Cardiac ventricle fibroblast (primary cell): ENCODE data around the gene ZNHIT2. TPM values are rescaled to one million over a fixed set of nuclear protein-coding genes. Genes with fewer than 3 reads are reported as not detected.

Experiments
- total RNA-seq: library from RNA; depleted of rRNA; stranded (reverse); fragments of >200 nt; gene quantifications from 2 replicates; pipeline ENCODE4 v1.2.3, GENCODE V29; 2015

Gene ZNHIT2
- total RNA-seq: 13.9 and 14.3 TPM in 2 replicates

DNA sequence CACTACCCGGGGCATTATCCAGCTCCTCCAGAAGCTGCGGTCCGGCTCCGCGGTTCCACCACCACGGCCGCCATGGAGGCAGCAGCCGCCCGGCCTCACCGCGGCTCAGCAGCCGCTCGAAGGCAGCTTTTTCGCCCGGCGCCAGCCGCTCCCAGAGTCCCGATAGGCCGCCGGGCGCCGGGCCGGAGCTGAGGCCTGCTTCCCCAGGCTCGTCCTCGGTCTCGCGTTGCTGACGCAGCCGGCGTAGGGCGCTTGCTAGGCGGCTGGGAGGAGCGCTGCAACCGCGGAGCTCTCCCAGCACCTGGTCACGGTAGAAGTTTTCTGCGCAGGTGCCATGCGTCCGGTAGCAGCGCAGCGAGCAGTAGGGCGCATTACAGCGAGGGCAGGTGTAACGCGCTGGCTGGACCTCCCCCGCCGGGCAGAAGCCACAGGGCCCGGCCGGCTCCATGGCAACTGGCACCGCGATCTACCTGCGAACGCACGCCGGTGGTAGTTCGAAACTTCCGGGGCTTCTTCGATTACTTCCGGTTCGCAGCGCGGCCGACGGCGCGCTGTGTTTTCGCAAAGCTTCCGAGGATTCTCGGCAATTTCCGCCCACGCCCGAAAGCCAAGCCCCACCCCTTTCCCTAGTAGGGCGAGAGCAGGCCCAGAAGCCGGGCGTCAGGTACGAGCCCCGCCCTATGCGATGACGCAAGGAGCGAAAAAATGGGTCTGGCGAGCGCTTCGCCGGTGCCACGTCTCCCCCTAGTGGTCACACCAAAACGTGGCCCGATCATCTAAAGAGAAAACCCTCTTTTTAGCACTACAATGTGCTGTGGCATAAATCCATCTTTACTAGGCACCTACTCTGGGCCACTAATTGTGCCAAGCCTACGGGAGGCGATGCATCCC is at the start of gene ZNHIT2:
TSS of gene ZNHIT2 (minus strand) at position 496 of the 891 bp plus-strand sequence. CDS start at position 448, 48 bp downstream.

DNA sequence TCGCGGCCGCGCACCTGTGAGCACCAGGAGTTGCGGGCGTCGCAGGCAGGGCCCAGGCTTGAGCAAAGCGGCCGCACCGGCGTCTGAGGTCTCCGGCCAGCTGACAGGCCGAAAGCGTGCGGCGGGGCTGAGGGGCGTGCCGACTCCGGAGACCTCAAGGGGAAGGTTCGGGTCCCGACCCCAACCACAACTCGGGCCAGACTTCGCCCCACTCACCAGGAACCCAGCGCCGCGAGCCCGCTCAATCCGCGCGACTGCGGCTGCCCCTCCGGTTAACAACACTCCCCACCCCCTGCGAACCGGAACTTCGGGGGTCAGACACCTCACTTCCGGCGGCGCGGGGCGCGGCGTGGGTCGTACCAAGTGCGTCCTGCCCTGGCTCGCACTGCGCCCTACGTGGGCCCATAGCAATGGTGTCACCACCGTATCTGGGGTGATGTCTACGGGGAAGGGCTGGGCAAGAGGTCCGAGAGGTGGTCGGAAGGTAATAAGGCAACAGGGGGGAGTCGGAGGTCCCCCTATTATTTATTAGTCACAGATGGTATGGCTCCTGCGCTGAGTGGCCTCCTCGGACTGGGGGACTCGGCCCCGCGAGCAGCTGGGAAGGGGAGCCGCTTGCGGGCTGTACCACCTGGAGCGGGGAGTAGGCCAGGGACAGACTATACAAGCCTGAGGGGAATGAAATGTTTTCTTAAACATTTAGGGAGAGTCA is 16.9 kb upstream of the ZNHIT2 start, which contains the start of gene SYVN1:
TSS of gene SYVN1 (minus strand) at position 280 of the 712 bp plus-strand sequence. CDS start 918 bp downstream, outside the sequence.

DNA sequence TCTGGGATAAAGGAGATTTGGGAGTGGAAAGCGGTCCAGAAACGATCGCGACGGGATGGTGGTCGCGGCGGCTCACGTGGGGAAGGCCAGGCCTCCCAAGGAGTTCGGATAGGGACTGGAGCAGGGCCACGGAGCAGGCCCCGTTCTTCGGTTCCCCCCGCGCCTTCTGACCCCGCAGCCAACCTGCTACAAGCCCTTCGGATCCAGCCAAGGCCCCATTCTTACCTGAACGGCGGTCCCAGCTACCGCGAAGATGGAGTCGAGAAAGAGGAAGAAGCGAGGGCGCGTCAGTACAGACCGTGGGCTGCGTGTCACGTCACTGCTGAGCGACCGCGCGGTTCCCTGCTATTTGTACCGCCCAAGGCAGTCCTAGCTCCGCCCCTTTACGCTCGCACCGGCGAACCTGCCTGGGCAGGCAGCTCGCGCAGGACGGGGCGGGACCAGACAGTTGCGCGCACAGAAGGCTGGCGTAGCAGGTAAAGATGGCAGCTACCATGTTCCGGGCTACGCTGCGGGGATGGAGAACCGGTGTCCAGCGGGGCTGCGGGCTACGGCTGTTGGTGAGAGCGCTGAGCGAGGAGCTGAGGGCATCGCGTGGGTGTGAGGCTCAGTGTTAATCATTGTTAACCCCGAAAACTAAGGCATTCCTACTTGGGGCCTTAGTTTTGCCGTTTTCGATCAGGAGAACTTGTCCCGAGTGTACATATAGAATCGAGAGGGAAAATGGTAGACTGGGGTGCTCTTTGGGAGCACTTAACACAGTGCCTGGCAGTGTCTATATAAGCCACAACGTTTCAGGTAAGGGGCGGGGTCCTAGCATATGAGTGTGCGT is 4.6 kb upstream of the ZNHIT2 start, which contains the start of the genes FAU and MRPL49:
TSS of gene FAU (minus strand) at position 270 of the 832 bp plus-strand sequence. CDS start 321 bp downstream, outside the sequence.
TSS of gene MRPL49 (plus strand) at position 457 of the 832 bp plus-strand sequence. CDS start at position 483, 26 bp downstream.

DNA sequence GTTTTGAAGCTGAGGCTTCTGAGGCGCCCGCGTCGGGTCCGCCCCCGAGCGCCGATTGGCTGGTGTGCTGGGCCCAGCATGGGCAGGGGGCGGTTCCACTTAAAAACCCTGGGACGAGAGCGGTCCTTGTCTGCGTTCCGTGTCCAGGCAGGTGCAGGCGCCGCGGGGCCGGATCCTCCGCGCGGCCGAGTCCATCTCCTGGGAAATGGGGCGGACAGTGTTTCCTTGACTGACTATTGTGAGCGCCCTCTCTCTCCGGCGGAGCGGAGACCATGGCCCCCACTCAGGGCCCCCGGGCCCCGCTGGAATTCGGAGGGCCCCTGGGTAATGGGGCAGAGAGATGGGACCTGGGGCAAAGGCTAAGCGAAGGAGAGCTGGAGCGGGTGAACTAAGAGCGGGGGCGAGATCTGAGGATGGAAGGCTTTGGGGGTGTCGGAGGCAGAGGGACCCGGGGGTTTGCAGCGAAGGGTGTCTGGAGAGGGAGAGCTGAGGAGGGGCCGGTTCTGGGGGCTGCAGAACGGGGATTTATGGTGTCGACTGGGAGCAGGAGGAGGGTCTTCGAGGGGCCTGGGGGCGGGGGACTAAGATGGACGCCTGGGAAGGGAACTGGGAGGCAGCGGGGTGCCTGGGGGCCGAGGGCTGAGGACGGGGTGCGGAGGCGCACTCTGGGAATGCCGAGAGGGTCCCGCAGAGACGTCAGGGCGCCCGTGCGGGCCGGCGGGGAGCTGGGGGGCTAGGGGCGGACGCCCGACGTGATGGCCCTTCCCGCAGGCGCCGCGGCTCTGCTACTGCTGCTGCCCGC is 5.6 kb downstream of the ZNHIT2 start, which contains the start of gene TM7SF2:
TSS of gene TM7SF2 (plus strand) at position 129 of the 802 bp plus-strand sequence. CDS start at position 273, 144 bp downstream.

DNA sequence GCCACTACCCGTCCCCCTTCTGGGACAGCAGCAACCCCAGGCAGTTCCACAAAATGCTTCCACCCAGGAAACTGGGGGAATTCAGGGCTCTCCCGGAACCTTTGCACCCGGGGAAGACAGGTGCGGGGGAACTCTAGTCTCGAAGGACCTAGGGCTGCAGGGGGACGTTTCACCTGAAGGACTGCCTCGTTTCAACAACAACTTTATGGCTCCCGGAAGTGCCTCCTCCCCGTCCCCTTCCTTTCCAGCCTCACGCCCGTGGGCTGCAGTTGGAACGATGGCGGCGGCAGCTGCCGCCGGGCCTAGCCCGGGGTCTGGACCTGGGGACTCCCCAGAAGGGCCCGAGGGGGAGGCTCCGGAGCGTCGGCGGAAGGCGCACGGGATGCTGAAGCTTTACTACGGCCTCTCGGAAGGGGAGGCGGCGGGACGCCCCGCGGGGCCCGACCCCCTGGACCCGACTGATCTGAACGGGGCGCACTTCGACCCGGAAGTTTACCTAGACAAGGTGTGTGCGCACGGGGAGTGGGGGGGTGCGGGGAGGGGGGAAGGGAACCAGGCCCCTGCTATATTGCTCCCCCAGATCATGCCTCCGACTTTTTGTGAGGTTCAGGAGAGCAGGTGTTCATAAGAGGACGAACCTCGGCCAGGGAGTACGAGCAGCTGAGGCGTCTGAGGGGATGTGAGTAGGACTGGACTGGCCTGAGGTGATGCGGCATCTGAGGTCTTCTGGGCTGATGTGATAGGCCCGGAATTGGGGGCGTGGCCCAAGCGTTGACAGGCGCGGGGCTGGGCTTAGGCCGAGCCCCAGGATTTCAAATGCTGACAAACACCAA is 21.3 kb downstream of the ZNHIT2 start, which contains the start of gene VPS51:
TSS of gene VPS51 (plus strand) at position 241 of the 833 bp plus-strand sequence. CDS start at position 278, 37 bp downstream.

DNA sequence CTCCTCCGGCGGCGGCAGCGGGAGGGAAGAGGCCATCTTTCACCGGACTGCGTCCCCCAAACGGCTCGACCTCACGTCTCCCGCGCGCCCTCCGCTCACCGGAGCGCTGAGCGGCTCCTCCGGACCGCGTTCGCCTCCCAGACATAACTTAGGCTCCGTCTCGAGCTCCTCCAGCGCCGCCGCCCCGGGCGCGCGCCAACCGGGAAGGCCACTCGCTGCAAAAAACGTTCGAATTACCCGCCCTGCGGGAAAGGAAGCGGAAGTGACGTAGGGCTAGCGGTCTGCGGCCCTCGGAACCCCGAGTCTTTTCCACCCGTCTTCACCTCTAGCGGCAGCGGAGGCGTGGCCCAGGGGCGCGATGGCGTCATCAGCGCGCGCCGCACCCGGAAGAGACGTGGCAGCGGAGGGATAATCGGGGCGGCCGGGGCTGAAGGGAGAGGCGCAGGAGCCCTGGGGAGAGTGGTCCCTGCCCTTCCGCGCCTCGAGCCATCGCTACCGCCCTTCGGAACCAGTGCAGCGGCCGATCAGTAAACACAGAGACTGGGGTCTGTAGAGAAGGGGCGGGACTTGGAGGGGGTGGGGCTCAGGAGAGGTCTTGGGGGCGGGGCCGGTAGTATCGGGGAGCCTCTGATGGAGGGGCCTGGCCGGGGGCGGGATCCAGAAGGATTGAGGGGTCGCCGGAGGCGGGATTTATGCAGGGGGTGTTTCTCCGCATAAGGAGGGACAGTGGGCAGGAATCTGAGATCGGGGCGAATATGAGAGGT is 33.5 kb downstream of the ZNHIT2 start, which contains the start of the genes CDCA5 and ZFPL1:
TSS of gene CDCA5 (minus strand) at position 207 of the 764 bp plus-strand sequence. CDS start at position 145, 62 bp downstream.
TSS of gene ZFPL1 (plus strand) at position 389 of the 764 bp plus-strand sequence. CDS start 477 bp downstream, outside the sequence.

Other genes with a start within 250 kb of the ZNHIT2 start
- gene EHD1, start 239.1 kb downstream of the ZNHIT2 start, total RNA-seq: 38.2 and 40.1 TPM in 2 replicates
- gene ATG2A, start 200.5 kb downstream of the ZNHIT2 start, total RNA-seq: 22.7 and 24.6 TPM in 2 replicates
- gene PPP2R5B, start 193.0 kb downstream of the ZNHIT2 start, total RNA-seq: 13.1 and 14.1 TPM in 2 replicates
- not detected in 2 replicates for gene GPHA2, start 181.8 kb downstream of the ZNHIT2 start, total RNA-seq
- gene MAJIN, start 145.6 kb downstream of the ZNHIT2 start, total RNA-seq: not detected in 2 replicates
- not detected in 2 replicates for gene BATF2, start 120.7 kb downstream of the ZNHIT2 start, total RNA-seq
- gene ARL2, start 103.5 kb downstream of the ZNHIT2 start, total RNA-seq: 128 and 130 TPM in 2 replicates
- 12.8 and 12.9 TPM in 2 replicates for gene SNX15, start 90.3 kb downstream of the ZNHIT2 start, total RNA-seq
- 12.4 and 12.6 TPM in 2 replicates for gene SAC3D1, start 76.5 kb downstream of the ZNHIT2 start, total RNA-seq
- 17.6 and 21.8 TPM in 2 replicates for gene NAALADL1, start 59.1 kb downstream of the ZNHIT2 start, total RNA-seq
- gene CDCA5, start 33.7 kb downstream of the ZNHIT2 start, total RNA-seq: 1.4 and 2.6 TPM in 2 replicates
- gene ZFPL1, start 33.5 kb downstream of the ZNHIT2 start, total RNA-seq: 24.3 and 32.6 TPM in 2 replicates
- 325 and 679 TPM in 2 replicates for gene VPS51, start 21.5 kb downstream of the ZNHIT2 start, total RNA-seq
- 1.2 and 4.9 TPM in 2 replicates for gene TM7SF2, start 5.8 kb downstream of the ZNHIT2 start, total RNA-seq
- gene FAU, start 4.4 kb upstream of the ZNHIT2 start, total RNA-seq: 755 and 823 TPM in 2 replicates
- gene MRPL49, start 4.6 kb upstream of the ZNHIT2 start, total RNA-seq: 45.5 and 47.6 TPM in 2 replicates
- 64.9 and 65.4 TPM in 2 replicates for gene SYVN1, start 16.8 kb upstream of the ZNHIT2 start, total RNA-seq
- not detected in 2 replicates for gene SPDYC, start 52.5 kb upstream of the ZNHIT2 start, total RNA-seq
- gene CAPN1, start 64.2 kb upstream of the ZNHIT2 start, total RNA-seq: 126 and 205 TPM in 2 replicates
- 5.5 and 7.1 TPM in 2 replicates for gene POLA2, start 144.3 kb upstream of the ZNHIT2 start, total RNA-seq
- gene CDC42EP2, start 197.2 kb upstream of the ZNHIT2 start, total RNA-seq: 26.9 and 27.3 TPM in 2 replicates
- gene DPF2, start 216.2 kb upstream of the ZNHIT2 start, total RNA-seq: 41.3 and 47.1 TPM in 2 replicates
- 0.37 TPM in 1 of 2 replicates, not detected in the other for gene TIGD3, start 237.1 kb upstream of the ZNHIT2 start, total RNA-seq